OCI-LY7 (cell line): Measurements from ENCODE around the gene SYNPO. TPM values are rescaled to one million over a fixed set of nuclear protein-coding genes. Genes with fewer than 3 reads are reported as not detected.

Source experiments
- BruUV-seq: library from RNA; stranded (reverse); fragments of 400-500 nt; replicated peaks from 2 replicates; lab custom pipeline; 2021; lab: Mats Ljungman, UMichigan
- CTCF ChIA-PET: fragments of 300-600 bp; sonication (Branson Sonifier 250); formaldehyde crosslinking; loops from one replicate; lab custom pipeline; 2022; ENCODE audit warnings: antibody characterized with exemption; ENCODE audit not compliant: unreplicated experiment; lab: Charles Lee
- POLR2A ChIA-PET: fragments of 300-600 bp; sonication (Branson Sonifier 250); formaldehyde crosslinking; loops from one replicate; lab custom pipeline; 2022; ENCODE audit warnings: antibody characterized with exemption; lab: Charles Lee
- DNase-seq: peaks from one replicate; pipeline ENCODE4 v3.0.0-alpha.2; 2015; ENCODE audit warnings: low spot score
- H2AFZ ChIP-seq: fragments of 200-600 bp; sonication (generic), shearing (Covaris generic); 2 replicates; pipeline ENCODE4 v1.6.1; 2014; ENCODE audit warnings: mild to moderate bottlenecking, antibody characterized with exemption, low read length, moderate library complexity
- H3K27ac ChIP-seq: fragments of 200-600 bp; sonication (generic); 2 replicates; pipeline ENCODE4 v1.5.1; 2014; ENCODE audit warnings: mixed run types, low read depth, mild to moderate bottlenecking, moderate library complexity, low read length, inconsistent platforms; ENCODE audit not compliant: poor library complexity, severe bottlenecking
- H3K36me3 ChIP-seq: fragments of 200-600 bp; sonication (generic); 2 replicates; pipeline ENCODE4 v1.6.1; 2014; ENCODE audit warnings: mild to moderate bottlenecking, antibody characterized with exemption, low read length, moderate library complexity, mixed read lengths; ENCODE audit not compliant: insufficient read depth
- H3K4me1 ChIP-seq: fragments of 200-600 bp; sonication (generic); 2 replicates; pipeline ENCODE4 v1.5.1; 2014; ENCODE audit warnings: mild to moderate bottlenecking, low read length; ENCODE audit not compliant: insufficient read depth, poor library complexity, severe bottlenecking
- H3K4me2 ChIP-seq: fragments of 200-600 bp; sonication (generic); 2 replicates; pipeline ENCODE4 v1.6.1; 2014; ENCODE audit warnings: mild to moderate bottlenecking, low read length
- H3K4me3 ChIP-seq: fragments of 200-600 bp; sonication (generic); 2 replicates; pipeline ENCODE4 v1.5.1; 2014; ENCODE audit warnings: mild to moderate bottlenecking, low read depth, low read length; ENCODE audit not compliant: poor library complexity, severe bottlenecking
- H3K79me2 ChIP-seq: fragments of 200-600 bp; sonication (generic); 2 replicates; pipeline ENCODE4 v1.6.1; 2016; ENCODE audit warnings: low read depth, mild to moderate bottlenecking, low read length, moderate library complexity, mixed read lengths; ENCODE audit not compliant: insufficient read depth
- H3K9me2 ChIP-seq: fragments of 200-600 bp; sonication (generic); 2 replicates; pipeline ENCODE4 v1.6.1; 2016; ENCODE audit warnings: mild to moderate bottlenecking, low read length, mixed read lengths; ENCODE audit not compliant: insufficient read depth
- H3K9me3 ChIP-seq: fragments of 200-600 bp; sonication (generic); 2 replicates; pipeline ENCODE4 v1.6.1; 2014; ENCODE audit warnings: mild to moderate bottlenecking, mixed run types, low read length, mixed read lengths
- H4K20me1 ChIP-seq: fragments of 200-600 bp; sonication (generic); 2 replicates; pipeline ENCODE4 v1.6.1; 2014; ENCODE audit warnings: mild to moderate bottlenecking, antibody characterized with exemption, low read length, moderate library complexity, mixed read lengths; ENCODE audit not compliant: insufficient read depth
- EZH2phosphoT487 ChIP-seq: fragments of 200-600 bp; sonication (generic); IDR thresholded peaks from 2 replicates; pipeline ENCODE4 v1.6.1; 2018; ENCODE audit warnings: low read depth, borderline replicate concordance, mild to moderate bottlenecking, mixed run types, antibody characterized with exemption, low read length, moderate library complexity, mixed read lengths
- intact Hi-C: fragments of 100-400 bp; cut with micrococcal nuclease; formaldehyde crosslinking; loops from one replicate; pipeline ENCODE4 v1.10.0; 2022; ENCODE audit not compliant: unreplicated experiment
- total RNA-seq, 2 experiments: library from RNA; depleted of rRNA in 1 of 2; stranded (reverse); fragments of >200 nt in 1 of 2; shearing (Covaris generic) in 1 of 2; gene quantifications; 2 replicates each; pipeline ENCODE4 v1.2.3, GENCODE V29; 2014 to 2022
- TF ChIP-seq, protein P1 (sequence below): fragments of 200-600 bp; sonication (generic); conservative IDR thresholded peaks from 2 replicates; pipeline ENCODE4 v1.5.1; 2014; ENCODE audit warnings: mild to moderate bottlenecking, antibody characterized with exemption, low read length, moderate library complexity, mixed read lengths

The SYNPO gene
- total RNA-seq, 2 experiments from 2014 or later = 0.08 TPM; not detected in 1

DNA sequence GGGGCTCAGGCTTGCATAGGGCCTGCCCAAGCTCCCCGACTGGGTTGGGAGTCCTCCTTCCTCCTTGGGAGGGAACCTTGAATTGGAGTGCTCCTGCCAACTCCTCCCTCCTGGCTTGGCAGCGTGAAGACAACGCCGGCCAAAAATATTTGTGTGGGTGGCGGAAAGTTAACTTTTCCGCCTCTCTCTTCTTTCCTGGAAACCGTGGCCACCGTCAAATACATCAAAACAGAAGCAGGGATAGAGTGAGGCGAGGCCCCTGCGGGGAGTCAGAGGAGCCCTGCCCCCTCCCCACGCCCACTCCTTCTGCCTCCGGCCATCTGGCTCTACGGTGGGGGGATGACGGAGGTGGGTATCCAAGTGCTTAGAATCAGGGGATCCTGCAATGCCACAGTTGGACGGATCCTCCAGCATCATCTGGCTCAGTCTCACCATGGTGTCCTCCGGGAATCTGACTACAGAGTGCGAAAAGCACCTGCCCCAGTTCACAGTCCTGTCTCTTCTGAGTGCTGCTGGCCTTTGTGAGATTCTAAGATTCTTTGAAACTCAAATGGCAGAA is 25.2 kb upstream of the SYNPO start:
- Histone ChIP-seq H3K4me1 (no peaks in the 10 kb centered on the region), H3K79me2 (no peaks in the 10 kb centered on the region), H3K9me2 (no peaks in the 10 kb centered on the region), H3K27ac (no peak overlapping the region), H4K20me1 (no peaks in the 10 kb centered on the region), H3K36me3 (no peaks in the 10 kb centered on the region), H3K4me3 (no peak overlapping the region), H3K4me2 (no peak overlapping the region), H3K9me3 (no peaks in the 10 kb centered on the region), H2AFZ (no peak overlapping the region)
- intact Hi-C loops = no loop called here
- CTCF ChIA-PET = no interaction called here
- BruUV-seq = no TSS peak
- DNase-seq = no peak
- POLR2A ChIA-PET = no interaction called here
- no peak for TF ChIP-seq EZH2phosphoT487
- TF ChIP-seq, protein P1, sequence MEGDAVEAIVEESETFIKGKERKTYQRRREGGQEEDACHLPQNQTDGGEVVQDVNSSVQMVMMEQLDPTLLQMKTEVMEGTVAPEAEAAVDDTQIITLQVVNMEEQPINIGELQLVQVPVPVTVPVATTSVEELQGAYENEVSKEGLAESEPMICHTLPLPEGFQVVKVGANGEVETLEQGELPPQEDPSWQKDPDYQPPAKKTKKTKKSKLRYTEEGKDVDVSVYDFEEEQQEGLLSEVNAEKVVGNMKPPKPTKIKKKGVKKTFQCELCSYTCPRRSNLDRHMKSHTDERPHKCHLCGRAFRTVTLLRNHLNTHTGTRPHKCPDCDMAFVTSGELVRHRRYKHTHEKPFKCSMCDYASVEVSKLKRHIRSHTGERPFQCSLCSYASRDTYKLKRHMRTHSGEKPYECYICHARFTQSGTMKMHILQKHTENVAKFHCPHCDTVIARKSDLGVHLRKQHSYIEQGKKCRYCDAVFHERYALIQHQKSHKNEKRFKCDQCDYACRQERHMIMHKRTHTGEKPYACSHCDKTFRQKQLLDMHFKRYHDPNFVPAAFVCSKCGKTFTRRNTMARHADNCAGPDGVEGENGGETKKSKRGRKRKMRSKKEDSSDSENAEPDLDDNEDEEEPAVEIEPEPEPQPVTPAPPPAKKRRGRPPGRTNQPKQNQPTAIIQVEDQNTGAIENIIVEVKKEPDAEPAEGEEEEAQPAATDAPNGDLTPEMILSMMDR = no peak

DNA sequence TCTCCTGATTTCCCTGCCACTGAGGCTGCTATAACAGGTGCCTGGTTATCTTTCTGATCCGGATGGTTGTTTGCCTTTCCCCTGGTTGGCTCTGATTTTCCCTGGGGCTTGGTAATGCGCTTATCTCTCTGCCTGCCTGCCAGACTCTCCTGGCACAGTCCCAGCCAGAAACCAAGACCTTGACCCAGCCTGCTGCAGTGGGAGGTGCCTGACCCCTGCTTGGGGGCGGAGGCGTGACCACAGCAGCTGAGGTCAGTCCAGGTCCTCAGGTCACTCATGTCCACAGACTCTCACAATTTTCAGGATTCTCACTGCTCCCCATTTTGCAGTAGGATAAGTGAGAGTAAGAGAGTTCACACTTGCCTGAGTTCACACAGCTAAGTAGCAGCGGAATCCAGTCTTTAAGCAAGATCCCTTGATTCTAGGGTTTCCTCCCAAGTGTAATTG is 24.4 kb upstream of the SYNPO start:
- no peaks in the 10 kb centered on the region for H3K9me2 ChIP-seq
- H3K79me2 ChIP-seq = no peaks in the 10 kb centered on the region
- H3K27ac ChIP-seq = no peak overlapping the region
- H2AFZ ChIP-seq = no peak overlapping the region
- ChIA-PET POLR2A (no interaction called here), CTCF (no interaction called here)
- no peak for DNase-seq
- no peak overlapping the region for H3K4me2 ChIP-seq
- no peaks in the 10 kb centered on the region for H3K36me3 ChIP-seq
- no peaks in the 10 kb centered on the region for H4K20me1 ChIP-seq
- intact Hi-C loops = no loop called here
- BruUV-seq = no TSS peak
- no peaks in the 10 kb centered on the region for H3K9me3 ChIP-seq
- H3K4me1 ChIP-seq = no peaks in the 10 kb centered on the region
- no peak overlapping the region for H3K4me3 ChIP-seq
- TF ChIP-seq, protein P1 = no peak
- no peak for TF ChIP-seq EZH2phosphoT487

DNA sequence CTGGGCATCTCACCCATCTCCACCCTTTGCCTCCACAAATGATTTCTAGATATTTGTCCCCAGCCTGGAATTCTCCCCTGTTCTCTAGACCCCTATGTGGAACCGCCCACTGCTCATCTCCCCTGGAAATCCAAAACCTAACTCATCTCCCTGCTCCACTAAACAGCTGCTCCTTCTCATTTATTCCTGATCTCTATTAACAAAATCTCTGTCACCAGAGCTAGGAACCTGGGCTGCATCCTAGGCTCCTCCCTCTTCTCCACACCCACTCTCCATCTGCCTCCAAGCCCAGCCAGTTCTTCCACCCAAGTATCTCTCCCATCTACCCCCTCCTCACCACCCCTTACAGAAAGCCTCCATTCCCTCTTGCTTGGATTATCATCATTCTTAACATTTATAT is 24.0 kb upstream of the SYNPO start:
- Histone ChIP-seq H3K36me3 (no peaks in the 10 kb centered on the region), H3K79me2 (no peaks in the 10 kb centered on the region), H3K9me2 (no peaks in the 10 kb centered on the region), H2AFZ (no peak overlapping the region), H3K9me3 (no peaks in the 10 kb centered on the region), H3K27ac (no peak overlapping the region), H4K20me1 (no peaks in the 10 kb centered on the region), H3K4me3 (no peak overlapping the region), H3K4me1 (no peaks in the 10 kb centered on the region), H3K4me2 (no peak overlapping the region)
- CTCF ChIA-PET = no interaction called here
- DNase-seq = no peak
- intact Hi-C loops = no loop called here
- POLR2A ChIA-PET = no interaction called here
- TF ChIP-seq, protein P1 = no peak
- no peak for TF ChIP-seq EZH2phosphoT487
- BruUV-seq = no TSS peak
